GM12801 (cell line): ENCODE results near the gene THAP7.

Experiments used
- TF ChIP-seq, protein P1 (sequence below): IDR thresholded peaks from one replicate; pipeline ENCODE4 v1.5.1; 2011; ENCODE audit warnings: control low read depth; ENCODE audit not compliant: insufficient read length; ENCODE audit errors: extremely low read depth

THAP7 gene

GRCh38 chr22:21043860-21044535, 42.1 kb upstream of the THAP7 start:
- TF ChIP-seq, protein P1, sequence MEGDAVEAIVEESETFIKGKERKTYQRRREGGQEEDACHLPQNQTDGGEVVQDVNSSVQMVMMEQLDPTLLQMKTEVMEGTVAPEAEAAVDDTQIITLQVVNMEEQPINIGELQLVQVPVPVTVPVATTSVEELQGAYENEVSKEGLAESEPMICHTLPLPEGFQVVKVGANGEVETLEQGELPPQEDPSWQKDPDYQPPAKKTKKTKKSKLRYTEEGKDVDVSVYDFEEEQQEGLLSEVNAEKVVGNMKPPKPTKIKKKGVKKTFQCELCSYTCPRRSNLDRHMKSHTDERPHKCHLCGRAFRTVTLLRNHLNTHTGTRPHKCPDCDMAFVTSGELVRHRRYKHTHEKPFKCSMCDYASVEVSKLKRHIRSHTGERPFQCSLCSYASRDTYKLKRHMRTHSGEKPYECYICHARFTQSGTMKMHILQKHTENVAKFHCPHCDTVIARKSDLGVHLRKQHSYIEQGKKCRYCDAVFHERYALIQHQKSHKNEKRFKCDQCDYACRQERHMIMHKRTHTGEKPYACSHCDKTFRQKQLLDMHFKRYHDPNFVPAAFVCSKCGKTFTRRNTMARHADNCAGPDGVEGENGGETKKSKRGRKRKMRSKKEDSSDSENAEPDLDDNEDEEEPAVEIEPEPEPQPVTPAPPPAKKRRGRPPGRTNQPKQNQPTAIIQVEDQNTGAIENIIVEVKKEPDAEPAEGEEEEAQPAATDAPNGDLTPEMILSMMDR: no peak

- TF ChIP-seq, protein P1: no peak
These were observed 41.3 kb upstream of the THAP7 start for GRCh38 chr22:21042978-21043859.

GRCh38 chr22:21041937-21042336, 40.0 kb upstream of the THAP7 start:
- TF ChIP-seq, protein P1: no peak

- TF ChIP-seq, protein P1: no peak
These were observed 36.5 kb upstream of the THAP7 start for GRCh38 chr22:21038405-21038804.

DNA sequence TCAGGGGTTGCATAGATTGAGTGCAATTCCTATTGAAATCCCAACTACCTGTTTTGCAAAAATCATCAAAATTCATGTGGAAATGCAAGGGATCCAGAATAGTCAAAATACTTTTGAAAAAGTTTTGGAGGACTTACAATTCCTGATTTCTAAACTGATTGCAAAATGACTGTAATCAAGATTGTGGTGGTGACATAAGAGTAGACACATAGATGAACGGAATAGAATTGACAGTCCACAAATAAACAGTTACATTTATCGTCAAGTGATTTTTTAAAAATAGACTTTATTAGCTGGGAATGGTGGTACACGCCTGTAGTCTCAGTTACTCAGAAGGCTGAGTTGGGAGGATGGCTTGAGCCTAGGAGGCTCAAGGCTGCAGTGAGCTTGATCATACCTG, 33.1 kb upstream of the THAP7 start:
- TF ChIP-seq, protein P1: no peak

- TF ChIP-seq, protein P1: no peak
These were observed 32.0 kb upstream of the THAP7 start for GRCh38 chr22:21033895-21034294.

DNA sequence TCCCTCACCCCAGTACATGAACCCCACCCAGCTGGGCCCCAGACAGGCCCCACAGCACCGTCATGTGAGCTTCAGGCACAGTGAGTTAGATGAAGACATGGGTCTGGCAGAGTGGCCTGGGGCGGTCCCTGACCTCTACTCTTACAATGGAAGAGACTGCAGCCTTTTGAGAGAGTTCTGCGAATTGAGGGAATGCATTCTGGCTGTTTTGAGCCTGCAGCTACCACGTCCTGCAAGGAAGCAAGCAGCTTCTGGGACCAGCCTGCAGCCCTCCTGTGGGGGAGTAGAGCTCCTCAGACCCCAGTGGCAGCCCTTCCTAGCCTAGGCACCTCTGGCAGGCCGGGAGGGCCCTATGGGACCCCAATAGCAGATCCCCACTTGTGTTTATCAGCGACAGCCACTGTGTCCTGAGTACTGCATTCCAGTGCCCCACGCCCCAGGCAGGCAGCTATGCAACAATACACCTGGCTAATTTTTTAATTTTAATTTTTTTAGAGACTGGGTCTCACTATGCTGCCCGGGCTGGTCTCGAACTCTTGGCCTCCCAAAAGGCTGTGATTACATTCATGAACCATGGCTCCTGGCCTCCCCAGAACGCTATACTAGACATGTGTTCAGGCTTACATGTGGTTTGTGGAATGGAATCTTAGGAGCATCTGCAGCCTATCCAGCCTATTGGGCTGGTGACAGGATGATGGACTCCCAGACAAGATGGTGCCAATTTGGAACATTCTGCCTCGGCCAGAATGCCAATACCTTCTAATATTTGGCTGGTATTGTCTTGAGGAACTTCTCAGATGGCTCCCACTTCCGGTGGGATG, 31.2 kb upstream of the THAP7 start:
- TF ChIP-seq, protein P1: no peak
